ENCODE data around the gene RAB44. TPM values are rescaled to one million over a fixed set of nuclear protein-coding genes. Genes with fewer than 3 reads are reported as not detected.
A peak's percentile ranks its signal among the peaks of the same experiment; 100 is the strongest.

The RAB44 gene
- polyA plus RNA-seq, 2 of the 4 experiments (the other 2 are of a cell fraction): 0.04 to 0.09 TPM

DNA sequence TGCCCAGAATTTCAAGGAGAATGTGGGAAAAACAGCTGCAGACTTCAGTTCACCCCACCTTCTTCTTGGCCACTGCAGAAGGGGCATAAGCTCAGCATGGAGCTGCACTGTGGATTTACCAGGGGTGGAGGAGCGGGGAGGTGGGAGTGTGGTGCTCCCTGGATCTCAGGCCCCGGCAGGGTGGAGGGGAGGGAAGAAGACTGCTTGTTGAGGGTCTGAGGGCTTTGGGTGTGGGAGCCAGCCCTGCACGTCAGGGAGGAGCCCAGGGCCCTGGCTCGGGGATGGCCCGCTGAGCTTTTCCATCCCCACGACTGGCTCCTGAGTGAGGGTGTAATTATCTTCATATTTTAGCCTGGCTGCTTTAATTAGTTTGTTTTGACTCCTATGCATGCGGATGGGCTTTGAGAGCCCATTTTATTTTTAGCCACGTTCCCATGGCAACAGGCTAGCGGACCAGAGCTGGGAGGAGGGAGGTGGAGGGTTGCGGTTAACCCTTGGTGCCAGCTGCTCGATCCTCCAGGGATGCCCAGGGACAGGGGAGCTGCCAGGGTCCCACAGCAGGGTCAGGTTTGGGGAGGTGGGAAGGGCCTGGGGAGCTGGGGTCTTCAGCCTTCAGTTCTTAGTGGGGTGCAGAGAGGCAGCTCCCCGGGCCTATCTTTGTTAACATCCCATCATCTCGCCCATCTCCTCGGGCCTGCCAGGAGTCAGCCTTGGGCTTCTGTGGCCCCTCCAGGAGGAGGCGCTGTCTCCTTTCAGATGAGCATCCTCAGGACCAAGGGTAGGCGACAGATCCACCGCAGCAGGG is 68.2 kb downstream of the RAB44 start:
- Histone ChIP-seq H3K9me3 (no peaks in the 10 kb centered on the region), H3K4me1 (no peaks in the 10 kb centered on the region), H3K27ac (no peak overlapping the region), H3K4me2 (no peak overlapping the region), H3K4me3 (no peak overlapping the region)
- ATAC-seq (peak; percentile 92 to 98), FAIRE-seq (no peak), DNase-seq (ENCODE audit: low read depth in 1 of 2, low spot score in 1 of 2) (peak; percentile 68 to 71)
- POLR2A ChIA-PET: no interaction called here
- CTCF ChIA-PET: interaction anchor here (0.6 to 14.0 kb wide), 46 partner anchors 9 to 473 kb away, joined by 3 to 137 read pairs (median 4); partner anchors contain the start of genes C6orf89, PI16 and PPIL1
- TF ChIP-seq HOXB13 (CRISPR knock-in tag; IDR thresholded peaks at IDR 0.05; ENCODE audit: low read depth): no peak
- TF ChIP-seq, protein P1, sequence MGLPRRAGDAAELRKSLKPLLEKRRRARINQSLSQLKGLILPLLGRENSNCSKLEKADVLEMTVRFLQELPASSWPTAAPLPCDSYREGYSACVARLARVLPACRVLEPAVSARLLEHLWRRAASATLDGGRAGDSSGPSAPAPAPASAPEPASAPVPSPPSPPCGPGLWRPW (IDR thresholded peaks at IDR 0.05): no peak
- no peak for TF ChIP-seq MYC (IDR thresholded peaks at IDR 0.05; ENCODE audit: borderline replicate concordance, low read length)
- TF ChIP-seq RCOR1 (IDR thresholded peaks at IDR 0.05; ENCODE audit: low read depth, low read length): no peak
- no peak for TF ChIP-seq RFX5 (IDR thresholded peaks at IDR 0.05)
- peak; percentile 80 to 91 for TF ChIP-seq RAD21 (conservative IDR thresholded peaks at IDR 0.05 in 1 of 2, IDR thresholded peaks at IDR 0.05 in 1 of 2)
- no peak for TF ChIP-seq CHD2 (IDR thresholded peaks at IDR 0.05; ENCODE audit: low read length, partially characterized antibody)
- TF ChIP-seq CBX2 (IDR thresholded peaks at IDR 0.05; ENCODE audit: borderline replicate concordance, low read depth): no peak
- no peak for TF ChIP-seq ZSCAN20 (CRISPR knock-in tag; IDR thresholded peaks at IDR 0.05)
- peak; percentile 73 for TF ChIP-seq SMC3 (IDR thresholded peaks at IDR 0.05)
- TF ChIP-seq, protein P2, sequence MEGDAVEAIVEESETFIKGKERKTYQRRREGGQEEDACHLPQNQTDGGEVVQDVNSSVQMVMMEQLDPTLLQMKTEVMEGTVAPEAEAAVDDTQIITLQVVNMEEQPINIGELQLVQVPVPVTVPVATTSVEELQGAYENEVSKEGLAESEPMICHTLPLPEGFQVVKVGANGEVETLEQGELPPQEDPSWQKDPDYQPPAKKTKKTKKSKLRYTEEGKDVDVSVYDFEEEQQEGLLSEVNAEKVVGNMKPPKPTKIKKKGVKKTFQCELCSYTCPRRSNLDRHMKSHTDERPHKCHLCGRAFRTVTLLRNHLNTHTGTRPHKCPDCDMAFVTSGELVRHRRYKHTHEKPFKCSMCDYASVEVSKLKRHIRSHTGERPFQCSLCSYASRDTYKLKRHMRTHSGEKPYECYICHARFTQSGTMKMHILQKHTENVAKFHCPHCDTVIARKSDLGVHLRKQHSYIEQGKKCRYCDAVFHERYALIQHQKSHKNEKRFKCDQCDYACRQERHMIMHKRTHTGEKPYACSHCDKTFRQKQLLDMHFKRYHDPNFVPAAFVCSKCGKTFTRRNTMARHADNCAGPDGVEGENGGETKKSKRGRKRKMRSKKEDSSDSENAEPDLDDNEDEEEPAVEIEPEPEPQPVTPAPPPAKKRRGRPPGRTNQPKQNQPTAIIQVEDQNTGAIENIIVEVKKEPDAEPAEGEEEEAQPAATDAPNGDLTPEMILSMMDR (IDR thresholded peaks at IDR 0.05): peak; percentile 68
- WGBS (ENCODE audit: missing lambda C conversion rate): 59% methylated on average over 11 of the region's 17 CpGs

DNA sequence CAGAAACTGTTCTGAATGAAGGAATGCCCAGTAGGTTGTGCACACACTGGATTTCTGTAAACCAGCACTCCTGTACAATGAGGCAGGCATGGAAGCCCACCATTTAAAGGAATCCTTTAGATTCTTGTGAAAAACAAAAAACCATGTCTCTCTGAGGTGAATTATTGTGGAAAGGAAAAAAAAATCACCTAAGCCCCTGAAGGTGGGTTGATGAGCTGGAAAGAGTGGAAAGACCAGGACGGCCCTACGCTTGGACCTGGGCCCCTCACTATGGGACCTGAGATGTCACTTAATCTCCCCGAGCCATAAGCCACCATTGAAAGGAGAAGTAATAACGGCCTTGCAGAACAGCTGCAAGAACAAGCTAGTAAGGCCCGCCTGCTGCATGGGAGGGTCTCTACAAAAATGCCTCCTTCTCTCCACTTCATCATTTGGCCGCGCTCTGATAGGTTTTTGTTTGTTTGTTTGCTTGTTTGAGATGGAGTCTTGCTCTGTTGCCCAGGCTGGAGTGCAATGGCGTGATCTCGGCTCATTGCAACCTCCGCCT is 68.8 kb downstream of the RAB44 start:
- POLR2A ChIA-PET: no interaction called here
- FAIRE-seq: no peak
- no peak for DNase-seq (ENCODE audit: low read depth in 1 of 2, low spot score in 1 of 2)
- no peak for TF ChIP-seq EHMT2 (IDR thresholded peaks at IDR 0.05; ENCODE audit: low read depth)
- Histone ChIP-seq H3K4me1 (no peaks in the 10 kb centered on the region), H3K4me3 (no peak overlapping the region), H3K9me3 (no peaks in the 10 kb centered on the region), H3K27ac (no peak overlapping the region), H3K4me2 (no peak overlapping the region)
- ATAC-seq: no peak
- 73% methylated on average over 10 of the region's 10 CpGs for WGBS (ENCODE audit: missing lambda C conversion rate)
- CTCF ChIA-PET: interaction anchor here (0.6 to 14.0 kb wide), 41 partner anchors 8 to 455 kb away, joined by 3 to 137 read pairs (median 5); partner anchors contain the start of genes C6orf89, ETV7 and PPIL1

DNA sequence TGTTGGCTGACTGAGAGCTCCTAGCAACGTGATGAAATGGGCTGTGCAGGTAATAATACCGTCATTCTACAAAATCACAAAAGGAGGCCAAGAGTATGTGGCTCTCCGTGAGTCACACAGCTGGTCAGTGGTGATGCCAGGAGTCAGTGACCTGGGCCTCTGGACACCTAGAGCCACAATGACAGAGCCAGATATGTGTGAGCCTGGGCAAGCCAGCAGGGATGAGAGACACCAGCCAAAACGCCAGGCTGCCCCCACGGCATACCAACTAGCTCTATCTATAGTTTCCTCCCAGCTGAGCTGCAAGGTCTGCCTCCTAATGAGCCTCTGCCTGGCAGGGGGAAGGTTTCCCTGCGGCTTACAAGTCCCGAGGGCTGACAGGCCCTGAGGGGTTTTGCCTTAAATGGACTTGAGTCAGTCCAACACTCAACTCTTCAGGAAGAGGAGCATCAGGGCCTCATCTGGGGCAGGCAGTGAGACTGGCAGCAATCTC is 71.6 kb downstream of the RAB44 start:
- H3K9me3 ChIP-seq: no peaks in the 10 kb centered on the region
- H3K4me2 ChIP-seq: no peak overlapping the region
- no peaks in the 10 kb centered on the region for H3K4me1 ChIP-seq
- DNase-seq (ENCODE audit: low read depth in 1 of 2, low spot score in 1 of 2) (no peak), ATAC-seq (no peak), FAIRE-seq (no peak)
- POLR2A ChIA-PET: no interaction called here
- WGBS (ENCODE audit: missing lambda C conversion rate): 62% methylated on average over 2 of the region's 7 CpGs
- H3K27ac ChIP-seq: no peak overlapping the region
- CTCF ChIA-PET: interaction anchor here (0.9 to 14.0 kb wide), 7 partner anchors 10 to 248 kb away, joined by 3 to 137 read pairs (median 11); no protein-coding TSS in a partner anchor
- TF ChIP-seq FOSB (CRISPR knock-in tag; IDR thresholded peaks at IDR 0.05): no peak
- TF ChIP-seq ESRRA (IDR thresholded peaks at IDR 0.05; ENCODE audit: borderline replicate concordance, low read length): no peak
- TF ChIP-seq, protein P3, sequence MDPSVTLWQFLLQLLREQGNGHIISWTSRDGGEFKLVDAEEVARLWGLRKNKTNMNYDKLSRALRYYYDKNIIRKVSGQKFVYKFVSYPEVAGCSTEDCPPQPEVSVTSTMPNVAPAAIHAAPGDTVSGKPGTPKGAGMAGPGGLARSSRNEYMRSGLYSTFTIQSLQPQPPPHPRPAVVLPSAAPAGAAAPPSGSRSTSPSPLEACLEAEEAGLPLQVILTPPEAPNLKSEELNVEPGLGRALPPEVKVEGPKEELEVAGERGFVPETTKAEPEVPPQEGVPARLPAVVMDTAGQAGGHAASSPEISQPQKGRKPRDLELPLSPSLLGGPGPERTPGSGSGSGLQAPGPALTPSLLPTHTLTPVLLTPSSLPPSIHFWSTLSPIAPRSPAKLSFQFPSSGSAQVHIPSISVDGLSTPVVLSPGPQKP (IDR thresholded peaks at IDR 0.05; ENCODE audit: low read depth, low read length): no peak
- TF ChIP-seq, protein P1 (IDR thresholded peaks at IDR 0.05): no peak
- no peak for TF ChIP-seq HOXA7 (CRISPR knock-in tag; IDR thresholded peaks at IDR 0.05)
- no peak for TF ChIP-seq CBX8 (IDR thresholded peaks at IDR 0.05)
- TF ChIP-seq BHLHE40 (IDR thresholded peaks at IDR 0.05; ENCODE audit: low read depth, low read length): no peak
- TF ChIP-seq ZFP36 (IDR thresholded peaks at IDR 0.05; ENCODE audit: borderline replicate concordance, partially characterized antibody): no peak
- TF ChIP-seq, protein P4, sequence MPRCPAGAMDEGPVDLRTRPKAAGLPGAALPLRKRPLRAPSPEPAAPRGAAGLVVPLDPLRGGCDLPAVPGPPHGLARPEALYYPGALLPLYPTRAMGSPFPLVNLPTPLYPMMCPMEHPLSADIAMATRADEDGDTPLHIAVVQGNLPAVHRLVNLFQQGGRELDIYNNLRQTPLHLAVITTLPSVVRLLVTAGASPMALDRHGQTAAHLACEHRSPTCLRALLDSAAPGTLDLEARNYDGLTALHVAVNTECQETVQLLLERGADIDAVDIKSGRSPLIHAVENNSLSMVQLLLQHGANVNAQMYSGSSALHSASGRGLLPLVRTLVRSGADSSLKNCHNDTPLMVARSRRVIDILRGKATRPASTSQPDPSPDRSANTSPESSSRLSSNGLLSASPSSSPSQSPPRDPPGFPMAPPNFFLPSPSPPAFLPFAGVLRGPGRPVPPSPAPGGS (IDR thresholded peaks at IDR 0.05): no peak
- no peak for TF ChIP-seq ZNF302 (CRISPR knock-in tag; IDR thresholded peaks at IDR 0.05)
- no peak for TF ChIP-seq MAFK (IDR thresholded peaks at IDR 0.05; ENCODE audit: partially characterized antibody)
- TF ChIP-seq EP300 (IDR thresholded peaks at IDR 0.05): no peak
- no peak for TF ChIP-seq ZSCAN20 (CRISPR knock-in tag; IDR thresholded peaks at IDR 0.05)
- TF ChIP-seq SREBF2 (IDR thresholded peaks at IDR 0.05): no peak
- TF ChIP-seq MAZ (IDR thresholded peaks at IDR 0.05; ENCODE audit: borderline replicate concordance, low read depth, low read length): no peak
- no peak for TF ChIP-seq HOXB13 (CRISPR knock-in tag; IDR thresholded peaks at IDR 0.05; ENCODE audit: low read depth)
- no peak for TF ChIP-seq TFCP2L1 (CRISPR knock-in tag; IDR thresholded peaks at IDR 0.05)
- TF ChIP-seq MYC (IDR thresholded peaks at IDR 0.05; ENCODE audit: borderline replicate concordance, low read length): no peak
- no peak overlapping the region for H3K4me3 ChIP-seq
